Panc1 (cell line): ENCODE results near the gene ITPRID2. TPM values are rescaled to one million over a fixed set of nuclear protein-coding genes. Genes with fewer than 3 reads are reported as not detected.

Experiments used
- ATAC-seq: fragments of 200-7000 bp; cut with Tn5 transposase; 2 replicates; pipeline ENCODE4 v1.9.1; 2020; ENCODE audit warnings: mild to moderate bottlenecking, moderate library complexity
- BruUV-seq: library from RNA; stranded (reverse); fragments of 400-500 nt; replicated peaks from 2 replicates; lab custom pipeline; 2021; lab: Mats Ljungman, UMichigan
- CTCF ChIA-PET: fragments of 300-600 bp; sonication (Branson Sonifier 250); formaldehyde crosslinking; loops from one replicate; lab custom pipeline; 2022; ENCODE audit warnings: antibody characterized with exemption; lab: Charles Lee
- POLR2A ChIA-PET: fragments of 300-600 bp; sonication (Branson Sonifier 250); formaldehyde crosslinking; loops from one replicate; lab custom pipeline; 2022; ENCODE audit warnings: antibody characterized with exemption; lab: Charles Lee
- DNase-seq: peaks from one replicate; pipeline ENCODE4 v3.0.0-alpha.2; 2010; ENCODE audit warnings: low read depth, low spot score
- H3K27ac ChIP-seq: 2 replicates; pipeline ENCODE4 v1.5.1; 2011; ENCODE audit warnings: mild to moderate bottlenecking, low read length, inconsistent platforms
- H3K27me3 ChIP-seq: fragments of 200-500 bp; sonication (Bioruptor generic); 2 replicates; pipeline ENCODE4 v1.6.0; 2014; ENCODE audit warnings: low read length, inconsistent platforms; ENCODE audit not compliant: control insufficient read depth, insufficient read depth
- H3K36me3 ChIP-seq: fragments of 200-500 bp; sonication (Bioruptor generic); 2 replicates; pipeline ENCODE4 v1.5.1; 2014; ENCODE audit warnings: inconsistent platforms, mild to moderate bottlenecking, low read length, moderate library complexity; ENCODE audit not compliant: control insufficient read depth, insufficient read depth
- H3K4me1 ChIP-seq: 2 replicates; pipeline ENCODE4 v1.5.1; 2011; ENCODE audit warnings: inconsistent platforms, mild to moderate bottlenecking, low read length, moderate library complexity; ENCODE audit not compliant: control insufficient read depth, insufficient read depth
- H3K4me3 ChIP-seq, 2 experiments: 2 replicates each; pipeline ENCODE4 v1.5.1; 2011 to 2012; ENCODE audit warnings: low read depth in 2 of 2, low read length in 2 of 2, mild to moderate bottlenecking in 2 of 2, inconsistent platforms in 1 of 2, moderate library complexity in 1 of 2
- H3K9me3 ChIP-seq: fragments of 200-500 bp; sonication (Bioruptor generic); 2 replicates; pipeline ENCODE4 v1.5.1; 2014; ENCODE audit warnings: low read depth, mild to moderate bottlenecking, inconsistent platforms, low read length, moderate library complexity; ENCODE audit not compliant: control insufficient read depth, insufficient read depth
- POLR2AphosphoS5 ChIP-seq: IDR thresholded peaks from 2 replicates; pipeline ENCODE4 v1.6.1; 2012; ENCODE audit warnings: mild to moderate bottlenecking, low read depth, low read length, moderate library complexity
- SIN3A ChIP-seq: IDR thresholded peaks from 2 replicates; pipeline ENCODE4 v1.6.1; 2012; ENCODE audit warnings: low read depth, mild to moderate bottlenecking, low read length, moderate library complexity, borderline replicate concordance; ENCODE audit not compliant: insufficient read depth
- TCF7L2 ChIP-seq: IDR thresholded peaks from 2 replicates; pipeline ENCODE4 v1.6.1; 2011; ENCODE audit warnings: mild to moderate bottlenecking, low read depth, low read length, inconsistent platforms
- in situ Hi-C: cut with HindIII; loops from 2 replicates; pipeline ENCODE4 v1.10.0; 2016; ENCODE audit warnings: low sequenced_read_pairs, low pct_unique_long_range_greater_than_20kb
- intact Hi-C: fragments of 100-400 bp; cut with micrococcal nuclease; formaldehyde crosslinking; loops from one replicate; pipeline ENCODE4 v1.10.0; 2022; ENCODE audit not compliant: unreplicated experiment
- total RNA-seq: library from RNA; stranded (reverse); gene quantifications from one replicate; pipeline ENCODE4 v1.2.1, GENCODE V29; 2021; ENCODE audit not compliant: unreplicated experiment
- TF ChIP-seq, protein P1 (sequence below): fragments of 450-650 bp; IDR thresholded peaks from 2 replicates; pipeline ENCODE4 v1.5.1; 2017; ENCODE audit warnings: mild to moderate bottlenecking
- TF ChIP-seq, protein P2 (sequence below), 2 experiments: IDR thresholded peaks; 2 replicates each; pipeline ENCODE4 v1.6.1; 2011 to 2012; ENCODE audit warnings: low read depth in 2 of 2, control low read depth in 1 of 2, low read length in 1 of 2, mild to moderate bottlenecking in 1 of 2, moderate library complexity in 1 of 2; ENCODE audit not compliant: insufficient read depth in 1 of 2

The ITPRID2 gene
- total RNA-seq, 1 experiment from 2014 or later = 261 TPM

DNA sequence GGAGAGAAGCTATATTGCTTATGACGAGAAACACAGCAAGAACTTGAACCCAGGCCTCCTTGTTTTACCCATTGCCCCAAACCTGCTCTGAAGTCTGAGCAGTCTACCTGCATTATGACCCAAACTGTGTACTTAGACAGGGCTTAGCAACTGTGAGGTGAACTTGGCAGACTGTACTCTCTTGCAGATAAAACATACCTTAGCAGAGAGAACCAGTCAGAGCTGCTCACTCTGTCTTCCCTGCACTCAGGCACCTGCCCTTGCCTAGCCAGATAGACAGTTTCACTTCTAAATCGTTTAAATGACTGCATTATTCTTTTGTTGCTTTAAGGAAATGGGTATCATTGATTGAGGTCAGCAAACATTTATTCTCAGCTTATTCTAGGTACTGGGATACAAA is 20.3 kb downstream of the ITPRID2 start:
- Histone ChIP-seq H3K9me3 (no peaks in the 10 kb centered on the region), H3K36me3 (peaks cover 69% of the 10 kb centered on the region), H3K27ac (peak overlapping the region; percentile 34), H3K4me3 (no peak overlapping the region), H3K4me1 (peaks cover 11% of the 10 kb centered on the region; the same call in 1 of the 2 replicates), H3K27me3 (no peaks in the 10 kb centered on the region)
- DNase-seq = no peak
- intact Hi-C loops = no loop called here
- in situ Hi-C loops = no loop called here
- BruUV-seq = no TSS peak
- TF ChIP-seq, protein P1, sequence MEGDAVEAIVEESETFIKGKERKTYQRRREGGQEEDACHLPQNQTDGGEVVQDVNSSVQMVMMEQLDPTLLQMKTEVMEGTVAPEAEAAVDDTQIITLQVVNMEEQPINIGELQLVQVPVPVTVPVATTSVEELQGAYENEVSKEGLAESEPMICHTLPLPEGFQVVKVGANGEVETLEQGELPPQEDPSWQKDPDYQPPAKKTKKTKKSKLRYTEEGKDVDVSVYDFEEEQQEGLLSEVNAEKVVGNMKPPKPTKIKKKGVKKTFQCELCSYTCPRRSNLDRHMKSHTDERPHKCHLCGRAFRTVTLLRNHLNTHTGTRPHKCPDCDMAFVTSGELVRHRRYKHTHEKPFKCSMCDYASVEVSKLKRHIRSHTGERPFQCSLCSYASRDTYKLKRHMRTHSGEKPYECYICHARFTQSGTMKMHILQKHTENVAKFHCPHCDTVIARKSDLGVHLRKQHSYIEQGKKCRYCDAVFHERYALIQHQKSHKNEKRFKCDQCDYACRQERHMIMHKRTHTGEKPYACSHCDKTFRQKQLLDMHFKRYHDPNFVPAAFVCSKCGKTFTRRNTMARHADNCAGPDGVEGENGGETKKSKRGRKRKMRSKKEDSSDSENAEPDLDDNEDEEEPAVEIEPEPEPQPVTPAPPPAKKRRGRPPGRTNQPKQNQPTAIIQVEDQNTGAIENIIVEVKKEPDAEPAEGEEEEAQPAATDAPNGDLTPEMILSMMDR = no peak
- TF ChIP-seq POLR2AphosphoS5 (no peak), SIN3A (no peak), TCF7L2 (no peak)
- TF ChIP-seq, protein P2, sequence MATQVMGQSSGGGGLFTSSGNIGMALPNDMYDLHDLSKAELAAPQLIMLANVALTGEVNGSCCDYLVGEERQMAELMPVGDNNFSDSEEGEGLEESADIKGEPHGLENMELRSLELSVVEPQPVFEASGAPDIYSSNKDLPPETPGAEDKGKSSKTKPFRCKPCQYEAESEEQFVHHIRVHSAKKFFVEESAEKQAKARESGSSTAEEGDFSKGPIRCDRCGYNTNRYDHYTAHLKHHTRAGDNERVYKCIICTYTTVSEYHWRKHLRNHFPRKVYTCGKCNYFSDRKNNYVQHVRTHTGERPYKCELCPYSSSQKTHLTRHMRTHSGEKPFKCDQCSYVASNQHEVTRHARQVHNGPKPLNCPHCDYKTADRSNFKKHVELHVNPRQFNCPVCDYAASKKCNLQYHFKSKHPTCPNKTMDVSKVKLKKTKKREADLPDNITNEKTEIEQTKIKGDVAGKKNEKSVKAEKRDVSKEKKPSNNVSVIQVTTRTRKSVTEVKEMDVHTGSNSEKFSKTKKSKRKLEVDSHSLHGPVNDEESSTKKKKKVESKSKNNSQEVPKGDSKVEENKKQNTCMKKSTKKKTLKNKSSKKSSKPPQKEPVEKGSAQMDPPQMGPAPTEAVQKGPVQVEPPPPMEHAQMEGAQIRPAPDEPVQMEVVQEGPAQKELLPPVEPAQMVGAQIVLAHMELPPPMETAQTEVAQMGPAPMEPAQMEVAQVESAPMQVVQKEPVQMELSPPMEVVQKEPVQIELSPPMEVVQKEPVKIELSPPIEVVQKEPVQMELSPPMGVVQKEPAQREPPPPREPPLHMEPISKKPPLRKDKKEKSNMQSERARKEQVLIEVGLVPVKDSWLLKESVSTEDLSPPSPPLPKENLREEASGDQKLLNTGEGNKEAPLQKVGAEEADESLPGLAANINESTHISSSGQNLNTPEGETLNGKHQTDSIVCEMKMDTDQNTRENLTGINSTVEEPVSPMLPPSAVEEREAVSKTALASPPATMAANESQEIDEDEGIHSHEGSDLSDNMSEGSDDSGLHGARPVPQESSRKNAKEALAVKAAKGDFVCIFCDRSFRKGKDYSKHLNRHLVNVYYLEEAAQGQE (IDR thresholded peaks at IDR 0.05; ENCODE audit: insufficient read depth in 1 of 2, low read depth in 2 of 2, low read length in 1 of 2) = no peak
- POLR2A ChIA-PET = interaction anchor here (0.5 kb wide), 1 partner anchor 1157 kb away, joined by 5 read pairs; no protein-coding TSS in a partner anchor
- CTCF ChIA-PET = no interaction called here
- no peak for ATAC-seq

DNA sequence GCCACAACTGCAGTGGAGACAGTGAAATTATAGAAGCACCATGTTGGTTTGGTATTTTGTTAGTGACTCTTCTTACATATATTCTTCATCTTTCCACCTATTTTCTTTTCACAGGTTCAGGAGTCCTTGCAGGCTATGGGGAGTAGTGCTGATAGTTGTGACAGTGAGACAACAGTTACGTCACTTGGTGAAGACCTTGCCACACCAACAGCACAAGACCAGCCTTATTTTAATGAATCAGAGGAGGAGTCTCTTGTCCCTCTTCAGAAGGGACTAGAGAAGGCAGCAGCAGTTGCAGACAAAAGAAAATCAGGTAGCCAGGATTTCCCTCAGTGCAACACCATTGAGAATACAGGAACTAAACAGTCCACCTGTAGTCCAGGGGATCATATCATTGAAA is 23.6 kb downstream of the ITPRID2 start:
- Histone ChIP-seq H3K27ac (no peak overlapping the region), H3K27me3 (no peaks in the 10 kb centered on the region), H3K4me3 (no peak overlapping the region), H3K9me3 (no peaks in the 10 kb centered on the region), H3K4me1 (peaks cover 11% of the 10 kb centered on the region; the same call in 1 of the 2 replicates), H3K36me3 (peaks cover 84% of the 10 kb centered on the region)
- BruUV-seq = no TSS peak
- TF ChIP-seq, protein P1 = no peak
- TF ChIP-seq, protein P2 (IDR thresholded peaks at IDR 0.05; ENCODE audit: insufficient read depth in 1 of 2, low read depth in 2 of 2, low read length in 1 of 2) = no peak
- TF ChIP-seq TCF7L2 (no peak), POLR2AphosphoS5 (no peak), SIN3A (no peak)
- DNase-seq = no peak
- in situ Hi-C loops = no loop called here
- ChIA-PET CTCF (no interaction called here), POLR2A (no interaction called here)
- intact Hi-C loops = no loop called here
- no peak for ATAC-seq
